ENCODE data around the gene ABHD12.
A peak's percentile ranks its signal among the peaks of the same experiment; 100 is the strongest.
"Not testable (repeated sequence)": the region's sequence is repeated elsewhere in the genome, so short reads cannot be mapped to it uniquely, and the experiment has no call there.

The ABHD12 gene

DNA sequence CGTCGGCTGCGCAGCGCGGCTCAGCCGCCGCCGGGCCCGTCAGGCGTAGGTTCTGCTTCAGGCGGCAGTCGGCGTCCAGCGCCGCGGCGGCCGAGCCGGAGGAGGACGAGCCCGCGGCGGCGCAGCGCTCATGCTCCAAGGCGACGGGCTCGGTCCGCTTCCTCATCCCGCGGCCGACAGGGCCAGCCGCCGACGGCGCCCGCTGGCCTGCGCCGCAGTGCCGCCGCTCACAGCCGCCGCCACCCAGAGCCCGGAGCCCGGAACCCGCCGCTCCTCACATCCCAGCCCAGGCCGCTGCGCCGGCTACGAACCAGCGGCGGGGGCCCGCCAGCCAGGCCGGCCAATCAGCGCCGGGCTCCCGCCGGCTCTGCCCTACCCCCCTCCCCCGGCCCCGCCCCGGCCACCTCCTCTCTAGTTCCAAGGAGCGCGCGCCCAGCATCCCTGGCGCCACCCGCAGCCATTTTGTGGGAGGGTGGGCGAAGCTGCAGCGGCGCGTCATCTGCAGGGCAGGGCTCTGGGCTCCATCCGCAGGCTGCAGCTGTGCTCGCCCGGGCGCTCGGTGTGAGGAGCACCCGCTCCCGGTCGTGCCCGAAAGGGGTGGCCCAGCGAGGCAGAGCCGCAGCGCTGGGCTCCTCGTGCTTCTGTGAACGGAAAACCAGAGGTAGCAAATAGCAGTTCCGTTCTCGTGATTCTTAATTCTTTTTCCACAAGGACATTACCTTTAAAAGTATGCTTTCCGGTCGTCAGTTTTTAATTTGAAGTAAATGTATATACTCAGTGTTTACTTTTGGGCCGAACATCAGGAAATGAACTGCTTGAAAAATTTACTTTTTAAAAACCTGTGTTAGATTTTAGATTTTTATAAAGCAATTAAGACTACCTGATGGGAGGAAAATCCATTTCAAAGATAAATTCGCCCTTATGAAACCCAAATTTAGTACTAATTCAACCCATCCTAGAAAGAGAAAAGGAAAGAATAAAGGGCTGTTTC, at the start of gene ABHD12:
Gene ABHD12, minus strand, starts transcription at position 298 of the 991 bp plus-strand sequence. Its CDS starts 132 bp downstream, at position 166.
- peak; percentile 95 for DNase-seq (ENCODE audit: low read depth, low spot score)

DNA sequence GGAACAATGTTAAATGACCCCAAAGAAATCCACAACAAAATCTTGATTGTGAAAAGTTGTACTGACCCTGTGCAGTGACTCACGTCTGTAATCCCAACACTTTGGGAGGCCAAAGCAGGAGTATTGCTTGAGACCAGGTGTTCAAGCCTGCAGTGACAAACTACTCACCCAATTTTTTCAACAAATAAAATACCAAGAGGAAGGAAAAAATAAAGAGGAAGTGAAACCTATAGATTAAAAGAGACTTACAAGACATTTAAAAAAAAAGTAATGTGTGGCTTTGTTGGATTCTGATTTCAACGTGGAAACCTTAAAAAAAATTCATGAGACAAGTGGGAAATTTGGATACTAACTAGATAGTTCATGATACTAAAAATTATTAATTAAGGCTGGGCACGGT, 48.7 kb upstream of the ABHD12 start:
- DNase-seq (ENCODE audit: low read depth, low spot score): no peak

DNA sequence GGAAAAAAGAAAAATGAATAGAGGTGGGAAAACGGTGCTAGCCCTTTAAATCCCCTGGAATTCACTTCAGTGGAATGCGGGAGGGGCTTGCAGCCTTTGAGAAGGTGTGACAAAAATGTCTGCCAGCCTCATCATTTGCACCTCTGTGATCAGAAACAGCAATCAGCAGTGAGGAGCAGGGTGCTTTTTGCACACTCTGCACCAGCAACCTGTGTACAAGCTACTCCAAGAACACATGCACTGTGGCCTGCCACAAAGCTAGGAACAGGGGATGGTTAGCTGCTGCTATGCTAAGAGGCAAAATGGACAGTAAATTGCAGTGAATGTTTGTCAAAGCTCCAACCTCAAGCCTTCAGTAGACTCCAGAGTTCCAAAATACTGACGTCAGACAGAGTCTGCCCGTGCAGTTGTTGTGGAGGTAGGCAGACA, 46.5 kb upstream of the ABHD12 start:
- DNase-seq (ENCODE audit: low read depth, low spot score): peak; percentile 79

DNA sequence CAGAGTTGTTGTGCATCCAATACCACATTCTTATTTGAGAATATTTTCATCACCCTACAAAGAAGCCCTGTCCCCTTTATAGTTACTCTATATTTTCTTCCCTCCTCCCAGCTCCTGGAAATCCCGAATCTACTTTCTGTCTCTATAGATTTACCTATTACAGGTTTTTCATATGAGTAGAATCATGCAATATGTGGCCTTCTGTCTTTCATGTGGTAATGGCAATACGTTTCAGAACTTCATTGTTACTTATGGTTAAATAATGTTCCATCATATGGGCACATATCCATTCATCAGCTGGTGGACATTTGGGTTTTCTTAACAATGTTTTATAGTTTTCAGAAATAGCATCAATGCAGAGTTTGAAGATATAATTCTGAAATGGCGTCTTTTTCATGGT, 33.9 kb upstream of the ABHD12 start:
- no peak for DNase-seq (ENCODE audit: low read depth, low spot score)

DNA sequence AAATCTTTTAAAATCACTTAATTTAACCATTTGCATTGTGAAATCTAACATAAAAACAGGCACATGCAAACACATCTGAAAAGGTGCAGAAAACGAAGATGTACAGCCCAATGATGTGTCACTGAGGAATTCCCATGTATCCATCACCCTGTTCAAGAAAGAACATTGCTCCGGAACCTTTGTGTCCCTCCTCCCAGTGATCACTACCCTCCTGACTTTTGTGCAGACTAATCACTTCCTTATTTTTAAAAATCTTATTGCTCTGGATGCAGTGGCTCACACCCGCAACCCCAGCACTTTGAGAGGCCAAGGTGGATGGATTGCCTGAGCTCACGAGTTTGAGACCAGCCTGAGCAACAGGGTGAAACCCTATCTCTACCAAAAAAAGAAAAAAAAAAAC, 31.4 kb upstream of the ABHD12 start:
- DNase-seq (ENCODE audit: low read depth, low spot score): no peak

DNA sequence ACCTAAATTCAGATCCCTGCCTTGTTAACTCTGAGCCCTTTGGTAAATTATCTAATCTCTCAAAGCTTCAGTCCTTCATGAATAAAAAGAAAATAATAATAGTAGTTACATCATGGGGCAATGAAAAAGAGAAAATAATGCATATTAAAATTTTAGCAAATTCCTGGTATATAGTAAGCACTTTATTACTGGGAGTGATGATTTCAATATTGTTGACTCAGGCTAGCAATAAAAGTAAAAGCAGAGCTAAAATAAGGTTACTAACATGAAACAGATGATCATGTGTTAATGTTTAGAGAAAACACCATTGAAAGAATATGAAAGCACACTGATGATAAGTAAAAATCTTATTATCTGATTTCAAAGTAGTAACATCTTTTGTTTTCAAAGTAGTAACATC, 30.5 kb upstream of the ABHD12 start:
- no peak for DNase-seq (ENCODE audit: low read depth, low spot score)

DNA sequence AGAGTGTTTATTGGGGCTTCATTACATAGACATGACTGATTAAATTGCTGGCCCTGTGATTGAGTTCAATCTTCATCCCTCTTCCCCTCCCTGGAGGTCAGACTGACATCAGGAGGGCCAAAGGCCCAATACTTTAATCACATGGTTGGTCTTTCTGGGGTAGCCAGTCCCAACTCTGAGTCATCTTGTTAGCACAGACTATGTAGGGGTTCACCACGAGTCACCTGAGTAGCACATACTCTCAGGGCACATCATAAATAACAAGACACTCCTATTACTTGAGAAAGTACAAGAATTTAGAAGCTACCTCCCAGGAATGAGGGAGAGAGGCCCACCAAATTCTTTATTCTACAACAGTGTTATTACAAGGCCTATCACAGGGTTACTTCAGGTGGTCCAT, 28.1 kb upstream of the ABHD12 start:
- DNase-seq (ENCODE audit: low read depth, low spot score): no peak

DNA sequence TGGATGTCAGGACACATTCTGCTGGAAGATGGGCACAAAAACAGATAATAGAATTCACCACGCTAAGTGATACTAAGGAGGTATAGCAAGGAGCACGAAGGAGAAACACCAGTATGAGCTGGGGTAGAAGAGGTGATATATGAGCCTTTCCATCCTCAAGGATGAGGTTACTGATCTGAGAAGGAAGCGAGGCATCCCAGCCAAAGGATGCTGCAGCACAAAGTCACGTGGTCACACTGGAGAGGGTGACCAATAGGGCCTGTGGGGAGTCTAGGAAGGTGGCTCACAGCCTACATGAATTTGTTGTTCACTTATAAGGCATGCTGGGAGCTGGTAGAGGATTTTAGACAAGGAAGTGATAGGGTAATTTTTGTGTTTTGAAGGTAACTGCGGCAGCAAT, 18.3 kb upstream of the ABHD12 start:
- no peak for DNase-seq (ENCODE audit: low read depth, low spot score)

DNA sequence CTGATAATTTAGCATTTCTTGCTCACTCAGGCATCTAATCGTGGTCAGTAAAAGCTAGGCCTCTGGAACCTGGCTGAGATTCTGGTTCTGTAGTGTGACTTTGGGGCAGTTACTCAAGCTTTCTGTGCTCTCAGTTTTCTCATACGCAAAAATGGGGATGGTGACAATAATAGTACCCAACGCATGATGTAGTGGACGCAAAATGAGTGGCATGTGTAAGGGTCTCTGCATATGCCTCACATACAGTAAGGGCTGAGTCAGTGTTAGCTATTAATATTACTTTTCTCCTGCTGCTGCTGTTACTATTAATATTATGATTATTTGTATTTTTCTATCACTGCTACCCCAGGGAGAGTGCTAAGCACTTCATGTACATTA, 17.5 kb upstream of the ABHD12 start:
- no peak for DNase-seq (ENCODE audit: low read depth, low spot score)

DNA sequence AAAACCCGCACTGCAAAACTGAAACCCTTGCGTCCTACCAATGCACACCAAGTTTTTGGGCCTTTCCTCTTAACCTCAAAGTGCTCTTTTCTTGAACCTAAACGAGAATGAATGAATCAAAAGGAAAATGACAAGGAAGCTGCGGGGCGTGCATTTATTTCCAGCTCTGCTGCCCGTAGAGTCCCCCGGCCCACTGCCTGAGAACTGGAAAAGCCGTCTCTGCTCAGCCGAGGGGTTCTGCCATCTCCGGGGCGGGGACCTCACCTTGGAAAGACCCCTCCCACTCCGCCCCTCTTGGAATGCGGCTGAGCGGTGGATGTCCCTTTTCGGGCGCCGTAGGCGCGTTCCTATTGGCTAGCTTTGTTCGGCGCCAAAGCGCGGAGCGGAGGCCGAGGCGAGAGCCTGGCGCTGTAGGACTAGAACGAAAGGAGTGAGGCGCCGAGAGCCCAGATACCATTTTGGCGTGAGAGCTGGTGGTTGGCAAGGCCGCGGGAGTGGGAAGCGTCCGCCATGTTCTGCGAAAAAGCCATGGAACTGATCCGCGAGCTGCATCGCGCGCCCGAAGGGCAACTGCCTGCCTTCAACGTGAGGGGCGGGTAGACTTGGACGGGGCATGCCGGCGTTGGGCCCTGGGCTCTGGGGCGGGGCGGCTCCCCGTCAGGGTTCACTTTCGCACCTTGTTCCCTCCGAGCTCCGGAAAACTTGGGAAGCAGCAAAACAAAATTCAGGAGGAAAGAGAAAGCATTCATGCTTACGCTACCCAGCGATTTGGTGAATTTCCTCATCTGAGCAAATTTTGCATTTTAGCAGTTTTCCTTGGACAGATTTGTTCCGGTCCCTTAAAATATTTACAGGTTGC, 16.9 kb upstream of the ABHD12 start, which contains the start of gene GINS1:
Gene GINS1, plus strand, starts transcription at position 363 of the 859 bp plus-strand sequence. Its CDS starts 148 bp downstream, at position 511.
- peak; percentile 98 for DNase-seq (ENCODE audit: low read depth, low spot score)

DNA sequence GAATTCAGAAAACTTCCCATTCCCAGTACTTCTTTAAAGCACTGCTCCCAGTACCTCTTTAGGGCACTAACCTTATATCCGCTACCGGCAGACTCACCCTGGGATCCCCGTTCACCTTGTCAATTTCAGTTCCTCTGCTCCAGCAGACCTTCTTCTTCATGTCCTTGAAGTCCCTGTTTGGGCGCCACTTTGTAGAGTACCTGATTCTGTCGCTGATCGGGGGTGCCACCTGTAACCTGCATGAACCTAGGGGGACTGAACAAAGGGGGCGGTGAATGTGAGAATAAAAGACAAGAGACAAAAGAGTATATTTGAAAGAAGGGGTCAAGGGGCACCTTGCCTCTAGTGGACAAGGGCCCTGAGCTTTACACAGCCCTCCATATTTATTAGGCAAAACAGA, 11.9 kb upstream of the ABHD12 start:
- DNase-seq (ENCODE audit: low read depth, low spot score): no peak

DNA sequence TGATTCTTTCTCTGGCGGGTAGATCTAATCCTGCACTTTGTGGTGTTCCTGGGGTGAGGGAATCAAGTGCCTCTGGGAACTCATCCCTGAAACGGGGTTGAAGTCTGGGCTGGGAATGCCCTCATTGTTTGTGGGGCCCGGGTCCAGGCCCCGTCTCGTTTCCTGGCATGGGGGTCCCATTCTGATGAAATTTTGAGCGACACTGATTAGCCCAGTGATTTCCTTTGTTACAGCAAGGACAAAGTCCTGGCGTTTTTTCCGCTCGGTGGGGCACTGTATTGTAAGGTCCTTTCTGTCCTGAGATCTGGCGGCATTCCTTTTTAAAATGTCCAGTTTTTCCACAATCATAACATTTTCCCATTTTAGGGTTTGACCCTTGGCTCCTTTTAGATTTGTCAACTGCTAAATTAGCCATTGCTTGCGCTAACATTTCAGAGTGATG, 9.7 kb upstream of the ABHD12 start:
- not testable (repeated sequence) for DNase-seq (ENCODE audit: low read depth, low spot score)

DNA sequence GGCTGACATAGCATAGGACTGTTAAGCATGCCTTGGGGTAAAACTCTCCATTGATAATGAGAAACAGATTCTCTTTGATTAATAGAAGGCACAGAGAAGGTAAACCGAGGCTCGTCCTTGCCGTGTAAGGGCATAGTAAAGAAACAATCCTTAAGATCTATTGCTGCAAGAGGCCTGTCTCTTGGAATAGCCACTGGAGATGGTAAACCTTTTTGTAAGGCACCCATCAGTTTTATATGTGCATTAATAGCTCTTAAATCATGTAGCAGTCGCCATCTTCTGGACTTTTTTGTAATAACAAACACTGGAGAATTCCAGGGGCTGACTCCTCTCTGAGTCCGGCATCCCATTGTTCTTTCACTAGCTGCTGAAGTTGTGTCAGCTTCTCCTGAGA, 8.4 kb upstream of the ABHD12 start:
- DNase-seq (ENCODE audit: low read depth, low spot score): peak; percentile 70

DNA sequence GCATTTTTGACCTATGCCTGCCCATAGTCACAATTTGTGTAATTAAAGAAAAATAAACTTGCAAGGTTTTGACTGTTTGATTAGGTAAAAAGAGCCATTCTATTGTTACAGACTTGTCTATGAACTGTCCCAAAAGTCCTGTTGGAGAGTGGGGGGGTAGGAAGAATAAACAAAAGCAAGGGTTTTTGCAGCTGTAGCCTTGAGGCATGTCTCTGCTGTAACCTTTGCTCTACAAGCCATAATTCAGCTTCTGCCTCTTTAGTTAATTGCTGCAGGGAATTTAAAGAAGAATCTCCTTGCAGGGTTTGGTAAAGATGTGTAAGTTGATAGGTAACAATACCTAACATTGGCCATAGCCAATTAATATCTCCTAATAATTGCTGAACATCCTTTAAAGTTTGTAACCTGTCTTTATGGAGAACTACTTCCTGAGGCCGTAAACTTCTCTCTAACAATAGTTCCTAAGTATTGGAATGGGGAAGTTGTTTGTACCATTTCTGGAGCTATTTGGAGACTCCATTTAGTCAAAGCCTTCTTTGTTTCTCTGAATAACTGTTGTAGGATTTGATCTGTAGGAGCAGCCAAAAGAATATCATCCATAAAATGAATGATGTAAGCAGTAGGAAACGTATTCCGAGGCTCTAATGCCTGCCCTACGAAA, 7.9 kb upstream of the ABHD12 start:
- DNase-seq (ENCODE audit: low read depth, low spot score): peak; percentile 65

DNA sequence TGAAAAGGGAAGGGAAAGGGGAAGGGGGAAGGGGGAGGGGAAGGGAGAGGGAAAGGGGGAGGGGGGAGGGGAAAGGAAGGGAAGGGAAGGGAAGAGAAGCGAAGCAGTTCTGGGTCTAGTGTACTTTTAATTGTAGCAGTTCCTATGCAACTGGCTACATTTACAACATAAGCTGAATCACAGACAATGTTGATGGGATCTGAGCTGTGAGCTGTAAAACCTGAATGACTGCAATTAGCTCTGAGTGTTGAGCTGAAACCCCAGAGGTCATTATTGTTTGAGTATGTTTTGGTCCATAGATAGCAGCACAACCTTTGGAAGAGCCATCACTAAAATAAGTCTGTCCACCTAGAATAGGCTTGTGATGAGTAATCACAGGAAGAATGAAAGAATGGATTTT, 7.2 kb upstream of the ABHD12 start:
- peak; percentile 51 for DNase-seq (ENCODE audit: low read depth, low spot score)

DNA sequence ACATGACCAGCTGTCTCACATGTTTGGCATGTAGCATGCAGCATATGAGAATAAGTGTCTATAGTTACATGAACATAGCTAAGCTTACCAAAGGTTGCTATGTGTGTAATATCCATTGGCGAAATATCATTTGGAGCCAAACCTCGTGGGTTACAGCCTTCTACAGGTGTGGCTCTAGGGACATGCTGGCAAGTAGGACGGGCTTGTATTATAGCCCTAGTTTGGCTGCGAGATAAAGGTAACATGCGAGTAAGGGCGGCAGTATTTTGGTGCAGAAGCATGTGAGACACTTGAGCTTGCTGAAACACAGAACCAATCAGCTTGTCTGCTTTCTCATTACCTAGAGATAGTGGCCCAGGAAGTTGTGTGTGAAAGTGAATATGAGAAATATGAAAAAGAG, 6.5 kb upstream of the ABHD12 start:
- DNase-seq (ENCODE audit: low read depth, low spot score): no peak

DNA sequence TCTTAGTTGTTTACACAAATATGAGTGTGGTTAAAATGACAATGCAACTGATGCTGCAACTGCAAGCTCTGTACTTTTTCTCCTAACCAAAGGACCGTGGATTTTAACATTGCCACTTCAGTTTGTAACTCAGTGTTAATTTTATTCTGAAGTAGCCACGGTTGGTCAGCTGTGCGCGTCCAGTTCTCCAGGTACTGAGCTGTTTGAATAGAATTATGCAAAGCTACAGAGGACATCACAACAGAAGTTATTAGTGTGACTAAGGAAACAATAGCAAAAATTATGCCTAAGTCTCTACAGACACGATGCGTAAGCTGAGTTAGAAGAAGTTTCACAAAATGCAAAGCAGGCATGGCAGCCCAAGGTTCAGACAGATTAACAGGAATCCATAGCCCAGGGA, 4.4 kb upstream of the ABHD12 start:
- DNase-seq (ENCODE audit: low read depth, low spot score): no peak

DNA sequence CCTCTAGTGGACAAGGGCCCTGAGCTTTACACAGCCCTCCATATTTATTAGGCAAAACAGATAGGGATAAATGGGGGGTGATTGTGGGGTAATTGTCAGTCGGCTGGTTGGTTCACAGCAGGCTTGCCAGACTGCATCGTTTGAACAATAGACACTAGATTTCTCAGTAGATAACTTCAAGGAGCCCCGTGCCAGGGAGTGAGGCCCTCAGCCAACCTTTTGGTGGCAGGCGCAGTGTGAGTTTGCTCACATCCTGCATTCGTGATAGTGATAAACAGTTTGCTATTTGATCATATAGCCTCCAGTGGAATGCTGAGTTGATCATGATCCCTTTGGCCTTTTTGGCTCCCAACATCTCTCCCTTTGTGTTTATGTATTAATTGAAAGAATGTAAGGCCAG, 3.6 kb upstream of the ABHD12 start:
- DNase-seq (ENCODE audit: low read depth, low spot score): no peak

DNA sequence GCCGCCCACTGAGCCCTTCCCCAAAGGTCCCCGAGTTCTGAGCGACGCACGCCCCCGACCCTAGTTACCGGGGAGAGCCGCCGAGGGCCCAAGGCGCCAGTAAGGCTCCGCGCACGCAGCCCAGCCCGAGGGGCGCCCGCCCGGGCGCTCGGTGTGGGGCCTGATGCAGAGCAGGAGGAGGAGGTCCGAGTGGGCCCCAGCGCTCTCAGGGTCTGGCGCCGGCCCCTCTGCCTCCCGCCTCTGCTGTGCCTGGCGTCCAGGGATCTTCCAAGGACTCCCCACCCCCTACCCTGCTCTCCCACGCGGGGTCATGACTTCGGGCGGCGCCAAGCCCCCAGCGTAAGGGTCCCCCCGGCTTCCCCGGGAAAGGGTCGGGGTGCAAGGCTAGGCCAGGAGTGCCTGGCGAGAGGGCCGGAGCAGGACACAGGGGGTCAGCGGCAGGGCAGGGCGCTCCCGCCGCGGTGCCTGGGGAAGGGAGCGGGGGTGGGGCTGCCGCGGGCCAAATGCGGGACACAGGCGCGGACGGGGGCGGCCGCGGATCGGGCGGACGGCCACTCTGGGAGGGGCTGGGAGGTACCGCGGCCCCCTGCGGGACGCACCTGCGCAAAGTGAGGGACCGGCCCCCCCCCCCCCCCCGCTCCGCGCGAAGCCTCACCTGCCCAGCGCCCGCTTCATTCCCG, 637 bp downstream of the ABHD12 start:
- DNase-seq (ENCODE audit: low read depth, low spot score): peak; percentile 58

DNA sequence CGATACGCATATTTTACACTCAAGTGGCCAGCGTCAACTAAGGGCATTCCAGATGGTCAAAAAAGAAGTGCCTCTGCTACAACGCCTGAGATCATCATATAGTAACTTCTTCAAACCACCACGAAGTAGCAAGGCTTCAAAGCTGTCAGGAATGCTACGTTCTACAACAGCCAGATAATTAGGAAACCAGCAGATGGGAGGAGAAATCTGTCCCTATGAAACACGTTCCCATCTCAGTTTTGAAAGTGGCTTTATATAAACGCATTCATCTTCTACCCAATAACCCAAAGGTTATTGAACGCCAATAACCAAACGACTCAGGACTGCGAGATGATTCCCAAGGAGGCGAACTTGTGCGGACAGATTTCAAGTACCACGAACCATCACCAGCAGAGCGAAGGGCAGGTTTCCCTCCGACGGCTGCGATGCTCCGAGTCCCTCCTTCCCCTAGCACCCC, 1.2 kb downstream of the ABHD12 start:
- peak; percentile 29 for DNase-seq (ENCODE audit: low read depth, low spot score)
